GM21367 (cell line): ENCODE measurements around the gene CDK5RAP2.
"Not testable (repeated sequence)": the region's sequence is repeated elsewhere in the genome, so short reads cannot be mapped to it uniquely, and the experiment has no call there.

Experiments used
- ATAC-seq: cut with Tn5 transposase; IDR thresholded peaks from one replicate; pipeline ENCODE4 v1.9.1; 2021; ENCODE audit not compliant: unreplicated experiment

Gene CDK5RAP2

DNA sequence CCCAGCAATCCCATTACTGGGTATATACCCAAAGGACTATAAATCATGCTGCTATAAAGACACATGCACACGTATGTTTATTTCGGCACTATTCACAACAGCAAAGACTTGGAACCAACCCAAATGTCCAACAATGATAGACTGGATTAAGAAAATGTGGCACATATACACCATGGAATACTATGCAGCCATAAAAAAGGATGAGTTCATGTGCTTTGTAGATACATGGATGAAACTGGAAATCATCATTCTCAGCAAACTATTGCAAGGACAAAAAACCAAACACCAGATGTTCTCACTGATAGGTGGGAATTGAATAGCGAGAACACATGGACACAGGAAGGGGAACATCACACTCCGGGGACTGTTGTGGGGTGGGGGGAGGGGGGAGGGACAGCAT, 64.0 kb downstream of the CDK5RAP2 start:
- not testable (repeated sequence) for ATAC-seq

DNA sequence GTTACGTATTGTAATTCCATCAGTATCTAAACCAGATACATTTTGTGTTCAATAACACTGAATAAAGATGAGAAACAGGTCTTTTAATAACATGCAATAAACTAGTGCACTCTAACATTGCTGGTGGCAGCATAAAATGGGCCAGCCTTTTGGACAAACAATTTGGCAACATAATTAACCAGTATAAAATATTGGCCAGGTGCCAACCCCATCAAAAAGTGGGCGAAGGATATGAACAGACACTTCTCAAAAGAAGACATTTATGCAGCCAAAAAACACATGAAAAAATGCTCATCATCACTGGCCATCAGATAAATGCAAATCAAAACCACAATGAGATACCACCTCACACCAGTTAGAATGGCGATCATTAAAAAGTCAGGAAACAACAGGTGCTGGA, 64.5 kb downstream of the CDK5RAP2 start:
- ATAC-seq, result not testable (repeated sequence)

DNA sequence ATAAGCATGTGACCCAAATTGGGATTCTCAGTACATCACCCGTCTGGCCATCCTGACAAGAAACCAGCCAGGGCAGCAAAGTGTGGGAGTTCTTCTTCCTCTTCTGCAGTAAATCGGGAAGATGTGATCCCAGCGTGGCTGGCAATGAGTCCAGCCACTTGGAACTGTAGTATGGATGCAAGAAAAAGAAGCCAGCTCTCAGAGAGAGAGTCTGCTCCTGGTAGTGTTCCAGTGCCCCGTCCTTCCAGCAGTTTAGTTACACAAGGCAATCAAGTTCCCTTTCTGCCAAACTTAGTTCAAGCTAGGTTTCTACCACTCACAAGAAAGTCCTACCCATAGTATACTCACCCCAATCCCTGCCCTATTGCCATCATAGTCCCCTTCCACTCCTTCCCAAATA, 65.6 kb downstream of the CDK5RAP2 start:
- no peak for ATAC-seq

DNA sequence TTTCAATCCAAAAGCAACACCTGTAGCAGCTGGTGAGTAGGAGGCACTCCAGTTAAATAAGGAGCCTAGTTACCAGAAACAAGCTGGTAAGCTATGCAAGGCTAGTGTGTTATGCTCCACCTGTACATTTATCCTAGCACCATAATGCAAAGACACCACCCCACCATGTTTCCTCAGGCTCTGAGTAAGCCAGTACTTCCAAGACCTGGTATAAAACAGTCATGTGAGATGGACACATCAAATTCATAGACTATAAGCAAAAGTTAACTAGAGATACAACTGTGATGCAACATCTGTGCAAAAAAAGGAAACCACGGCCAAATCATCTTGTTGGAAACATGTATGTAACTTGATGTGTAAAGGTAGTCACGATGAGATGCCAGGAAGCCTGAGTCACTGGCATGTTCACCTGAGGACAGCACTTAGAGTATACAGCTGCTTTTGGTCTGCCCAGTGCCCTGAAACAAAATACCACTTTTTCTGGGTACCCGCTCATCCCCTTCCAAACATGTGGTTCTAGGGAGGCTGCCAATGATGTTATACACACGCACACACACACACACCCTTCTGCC, 66.1 kb downstream of the CDK5RAP2 start:
- ATAC-seq, result no peak

DNA sequence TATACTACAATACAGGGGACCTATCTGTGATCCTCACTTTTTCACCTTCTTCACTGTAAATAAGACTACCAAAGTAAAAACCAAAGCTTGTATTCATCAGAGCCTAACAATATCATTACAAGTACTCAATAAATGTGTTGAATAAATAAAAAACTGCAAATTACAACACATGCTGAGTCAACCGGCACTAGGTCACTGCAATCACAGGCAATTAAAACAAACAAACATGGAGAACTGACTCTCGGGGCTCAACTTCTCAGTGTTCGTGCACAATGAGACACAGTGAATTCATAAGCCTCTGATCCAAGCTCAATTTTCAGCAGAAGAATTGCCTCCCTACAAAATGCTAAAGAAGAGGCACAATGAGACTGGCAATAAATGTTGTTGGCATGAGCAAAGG, 69.2 kb downstream of the CDK5RAP2 start:
- ATAC-seq, result no peak

DNA sequence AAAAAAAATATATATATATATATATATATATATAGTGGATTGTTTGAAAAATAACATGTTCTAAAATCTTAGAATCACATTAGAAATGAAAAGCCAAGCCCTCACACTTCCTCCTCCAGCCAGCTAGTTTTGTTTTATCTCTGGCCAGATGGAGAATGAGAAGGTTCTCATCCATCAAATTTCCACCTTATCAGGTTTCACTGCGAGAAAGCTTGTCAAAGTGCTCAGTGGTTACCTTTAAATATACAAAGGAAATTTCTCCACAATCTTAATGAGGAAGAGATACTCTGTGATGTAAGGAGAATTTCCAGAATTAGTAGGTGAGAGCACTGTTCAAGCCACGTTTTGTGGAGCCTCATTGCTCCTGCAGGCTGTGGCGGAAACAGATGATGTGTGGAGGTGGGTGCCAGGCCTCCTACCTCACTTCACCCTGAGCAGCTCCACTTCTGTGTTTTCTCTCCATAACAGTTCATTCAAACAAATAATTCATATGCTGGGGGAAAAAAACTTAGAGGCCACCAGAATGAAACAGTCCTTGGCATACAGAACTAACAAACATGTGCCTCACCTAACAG, 71.9 kb downstream of the CDK5RAP2 start:
- ATAC-seq, result no peak

DNA sequence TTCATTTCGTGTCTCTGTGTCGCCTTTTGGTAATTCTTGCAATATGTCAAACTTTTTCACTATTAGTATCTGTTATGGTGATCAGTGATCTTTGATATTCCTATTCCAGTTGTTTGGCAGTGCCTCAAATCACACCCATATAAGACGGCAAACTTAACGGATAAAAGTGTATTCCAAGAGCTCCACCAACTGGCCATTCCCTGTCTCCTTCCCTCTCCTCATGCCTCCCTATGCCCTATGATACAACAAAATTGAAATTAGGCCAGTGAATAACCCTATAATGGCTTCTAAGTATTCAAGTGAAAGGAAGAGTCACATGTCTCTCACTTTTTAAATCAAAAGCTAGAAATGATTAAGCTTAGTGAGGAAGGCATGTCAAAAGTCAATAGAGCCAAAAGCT, 74.8 kb downstream of the CDK5RAP2 start:
- no peak for ATAC-seq

DNA sequence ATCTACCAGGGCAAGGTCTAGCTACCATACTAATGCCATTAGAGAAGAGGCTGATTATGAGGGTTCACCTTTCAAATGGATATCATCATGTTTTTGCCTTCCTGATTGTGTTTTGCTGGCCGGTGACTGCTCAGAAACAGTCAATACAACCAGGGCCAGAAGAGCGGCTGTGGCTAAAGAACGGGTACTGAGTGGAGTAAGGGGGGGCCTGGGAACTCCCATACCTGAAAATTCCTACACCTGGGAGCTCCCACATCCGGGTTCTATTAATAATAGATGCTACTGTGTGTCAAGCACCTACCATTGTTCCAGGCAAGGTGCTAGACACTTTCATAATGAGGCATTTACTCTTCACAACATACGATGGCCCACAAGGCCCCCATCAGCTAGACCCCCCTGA, 79.2 kb downstream of the CDK5RAP2 start:
- no peak for ATAC-seq

DNA sequence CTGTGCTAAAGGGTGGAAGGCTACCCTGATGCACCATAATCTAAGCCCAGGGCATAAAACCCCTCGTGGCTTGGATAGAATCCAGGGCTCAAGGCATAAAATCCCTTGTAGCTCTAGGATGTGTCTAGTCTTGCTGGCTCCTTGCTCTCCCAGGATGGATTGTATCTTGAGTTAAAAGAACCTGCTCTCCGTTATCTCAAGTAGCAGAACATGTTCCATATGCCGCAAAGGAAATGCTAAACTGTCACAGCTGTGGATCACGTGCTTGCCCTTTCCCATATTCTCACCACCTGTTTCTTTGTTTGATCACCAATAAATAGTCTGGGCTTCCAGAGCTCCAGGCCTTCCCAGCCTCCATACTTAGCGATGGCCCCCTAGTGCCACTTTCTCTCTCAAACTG, 82.1 kb downstream of the CDK5RAP2 start:
- not testable (repeated sequence) for ATAC-seq

DNA sequence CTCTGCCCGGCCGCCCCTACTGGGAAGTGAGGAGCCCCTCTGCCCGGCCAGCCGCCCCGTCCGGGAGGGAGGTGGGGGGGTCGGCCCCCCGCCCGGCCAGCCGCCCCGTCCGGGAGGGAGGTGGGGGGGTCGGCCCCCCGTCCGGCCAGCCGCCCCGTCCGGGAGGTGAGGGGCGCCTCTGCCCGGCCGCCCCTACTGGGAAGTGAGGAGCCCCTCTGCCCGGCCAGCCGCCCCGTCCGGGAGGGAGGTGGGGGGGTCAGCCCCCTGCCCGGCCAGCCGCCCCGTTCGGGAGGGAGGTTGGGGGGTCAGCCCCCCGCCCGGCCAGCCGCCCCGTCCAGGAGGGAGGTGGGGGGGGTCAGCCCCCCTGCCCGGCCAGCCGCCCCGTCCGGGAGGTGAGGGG, 83.5 kb downstream of the CDK5RAP2 start:
- not testable (repeated sequence) for ATAC-seq

DNA sequence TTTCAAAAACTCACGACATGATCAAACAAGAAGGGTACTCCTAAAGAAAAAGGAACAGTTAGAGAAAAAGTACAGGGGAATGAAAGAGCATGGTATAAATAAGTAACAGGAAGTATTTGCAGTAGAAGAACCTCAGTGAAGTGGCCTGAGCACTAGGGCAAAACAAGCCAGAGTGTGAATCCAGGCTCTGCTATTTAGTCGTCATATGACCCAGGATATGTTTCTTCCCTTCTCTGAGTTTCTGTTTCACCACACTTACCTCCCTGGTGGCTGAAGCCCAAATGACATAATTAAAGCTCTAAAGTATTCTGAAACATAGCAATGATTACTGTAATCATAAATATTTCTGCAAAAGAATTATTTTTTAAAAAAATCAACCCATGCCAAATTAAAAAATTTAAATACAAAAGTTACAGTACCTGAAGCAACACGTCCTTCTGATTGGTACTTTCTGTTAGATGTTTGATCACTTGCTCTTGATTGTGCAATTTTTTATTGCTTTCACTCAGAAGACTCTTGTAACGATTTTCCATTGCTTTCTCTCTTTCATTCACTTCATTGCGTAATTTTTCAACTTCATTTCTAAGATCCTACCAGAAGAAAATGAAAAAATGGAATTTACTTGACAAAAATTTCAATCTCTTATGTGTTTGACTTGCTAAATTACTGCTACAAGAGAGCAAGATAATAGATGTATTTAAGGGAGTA, 88.9 kb downstream of the CDK5RAP2 start:
- peak; percentile 87 for ATAC-seq

DNA sequence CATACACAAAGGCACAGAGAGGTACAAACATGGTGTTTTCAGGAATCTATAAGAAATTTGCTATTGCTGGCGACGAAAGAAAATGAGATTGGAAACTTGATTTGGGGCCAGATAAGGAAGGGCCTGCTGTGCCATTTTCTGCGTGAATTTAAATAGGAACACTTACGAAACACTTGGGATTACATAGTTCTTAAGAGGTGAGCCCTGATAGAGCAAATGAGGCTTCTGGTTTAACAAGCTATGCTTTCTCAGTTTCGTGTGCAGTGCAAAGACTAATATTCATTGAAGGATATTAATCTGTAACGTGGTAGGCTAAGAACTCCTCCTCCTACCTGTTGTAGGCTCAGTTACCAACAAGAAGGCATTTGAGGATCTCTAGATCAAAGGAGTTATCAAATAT, 93.1 kb downstream of the CDK5RAP2 start:
- ATAC-seq, result no peak

DNA sequence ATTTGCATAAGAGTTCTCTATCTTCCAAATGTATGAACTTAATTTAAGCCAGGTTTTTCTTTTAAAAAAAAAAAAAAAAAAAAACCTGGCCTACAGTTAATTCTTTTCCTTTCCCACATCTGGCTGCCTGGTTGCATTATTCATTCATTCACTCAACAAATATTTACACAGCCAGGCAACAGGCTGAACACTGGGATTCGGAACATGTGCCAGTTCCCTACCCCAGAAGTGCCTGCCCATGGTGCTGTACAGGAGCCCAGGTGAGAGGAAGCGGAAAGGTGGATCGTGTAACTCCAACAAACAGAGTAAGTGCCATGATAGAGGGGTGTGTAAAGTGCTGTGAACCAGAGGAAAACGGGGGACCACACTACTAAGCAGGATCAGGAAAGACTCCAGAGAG, 93.6 kb downstream of the CDK5RAP2 start:
- no peak for ATAC-seq

DNA sequence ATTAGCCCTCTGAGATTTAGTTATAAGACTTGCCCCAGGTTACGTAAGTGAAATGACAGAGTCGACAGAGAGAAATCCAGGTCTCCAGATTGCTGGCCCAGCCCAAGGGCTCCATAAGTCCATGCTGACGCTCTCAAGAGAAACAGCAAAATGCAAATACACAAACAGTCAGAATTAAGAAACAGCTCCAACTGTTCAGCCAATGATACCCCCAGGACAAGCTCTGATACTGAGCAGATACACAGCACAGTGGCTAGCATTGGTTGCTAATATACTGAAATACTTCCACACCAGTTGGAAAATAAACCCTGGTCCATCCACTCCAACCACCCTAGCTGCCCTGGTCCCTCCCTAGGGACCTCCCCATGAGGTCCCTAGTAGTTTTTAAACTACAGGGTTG, 94.2 kb downstream of the CDK5RAP2 start:
- ATAC-seq, result no peak

DNA sequence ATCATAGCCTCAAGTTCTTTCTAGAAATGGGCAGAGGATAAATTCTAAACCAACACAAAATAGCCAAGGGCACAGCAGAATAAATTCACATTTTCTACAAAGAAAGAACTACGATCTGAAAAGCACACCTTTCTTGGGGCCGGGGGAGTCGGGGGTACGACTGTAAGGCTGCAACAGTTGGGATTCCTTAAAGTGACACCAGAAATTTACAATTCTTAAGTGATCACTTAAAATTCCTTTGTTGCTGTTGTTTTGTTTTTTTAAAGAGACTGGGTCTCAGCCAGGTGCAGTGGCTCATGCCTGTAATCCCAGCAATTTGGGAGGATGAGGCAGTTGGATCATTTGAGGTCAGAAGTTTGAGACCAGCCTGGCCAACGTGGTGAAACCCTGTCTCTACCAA, 95.8 kb downstream of the CDK5RAP2 start:
- no peak for ATAC-seq

DNA sequence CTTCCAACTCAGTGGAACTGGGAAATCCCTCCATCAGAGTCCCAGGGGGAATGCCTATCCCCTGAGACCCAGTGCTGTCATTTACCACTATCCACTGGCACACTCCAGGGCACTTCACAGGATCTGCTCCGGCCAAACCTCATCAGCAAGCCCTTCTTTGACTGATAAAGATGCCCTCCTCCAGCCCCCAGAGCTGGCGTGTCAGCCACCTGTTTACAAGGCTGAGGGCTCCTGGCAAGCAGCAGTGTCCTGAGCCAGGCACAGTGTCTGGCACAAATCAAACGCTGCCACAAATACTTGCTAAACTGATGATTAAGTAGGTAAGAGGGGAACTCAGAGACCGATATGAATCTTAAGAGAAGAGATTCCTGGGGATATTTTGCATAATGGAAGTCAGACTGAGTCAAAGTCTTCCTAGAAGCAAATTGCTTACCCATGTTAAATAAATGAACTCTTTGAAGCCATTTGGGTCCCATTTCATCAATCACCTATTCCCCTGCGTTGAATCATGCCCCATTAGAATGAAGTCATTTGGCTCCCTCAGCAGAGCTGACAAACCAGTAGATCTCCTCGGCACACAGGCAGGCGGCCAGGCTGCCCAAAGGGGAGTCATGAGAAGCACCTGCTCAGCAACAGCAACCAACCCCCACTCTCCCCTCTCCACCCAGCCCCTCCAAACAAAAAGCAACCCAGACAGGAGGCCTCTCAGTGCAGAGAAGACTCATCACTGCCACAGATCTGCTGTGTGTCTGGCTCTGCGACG, 97.4 kb downstream of the CDK5RAP2 start:
- ATAC-seq, result no peak

DNA sequence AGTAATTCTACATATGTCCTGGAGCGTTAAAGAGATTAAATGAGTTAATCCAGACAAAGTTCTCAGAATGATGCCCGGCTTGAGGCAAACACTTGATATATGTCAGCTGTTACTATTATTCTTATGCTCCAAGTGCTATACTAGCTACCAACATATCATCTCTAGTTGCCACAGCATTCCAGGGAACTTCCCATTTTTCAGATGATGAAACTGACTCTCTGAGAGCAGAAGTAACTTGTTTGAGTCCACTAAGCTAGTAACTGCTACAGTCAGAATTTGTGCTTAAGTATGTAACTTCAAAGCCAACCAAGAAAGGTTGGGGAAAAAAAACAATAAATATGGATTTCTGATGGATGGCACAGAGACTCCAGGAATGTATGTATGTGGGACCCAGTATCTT, 98.1 kb downstream of the CDK5RAP2 start:
- ATAC-seq, result no peak

DNA sequence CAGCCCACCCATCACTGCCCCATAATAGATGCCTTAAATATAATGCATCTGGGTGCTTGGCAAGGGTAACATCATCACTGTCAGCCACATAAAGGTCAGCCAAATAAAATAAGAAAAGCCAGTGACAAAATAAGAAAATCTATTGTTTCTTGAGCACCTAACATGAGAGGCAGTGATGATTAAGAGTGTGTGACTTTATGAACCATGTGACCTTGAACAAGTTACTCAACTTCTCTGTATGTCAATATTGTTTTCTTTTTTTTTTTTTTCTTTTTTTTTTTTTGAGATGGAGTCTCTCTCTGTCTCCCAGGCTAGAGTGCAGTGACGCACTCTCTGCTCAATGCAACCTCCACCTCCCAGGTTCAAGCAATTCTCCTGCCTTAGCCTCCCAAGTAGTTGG, 98.7 kb downstream of the CDK5RAP2 start:
- ATAC-seq, result no peak

DNA sequence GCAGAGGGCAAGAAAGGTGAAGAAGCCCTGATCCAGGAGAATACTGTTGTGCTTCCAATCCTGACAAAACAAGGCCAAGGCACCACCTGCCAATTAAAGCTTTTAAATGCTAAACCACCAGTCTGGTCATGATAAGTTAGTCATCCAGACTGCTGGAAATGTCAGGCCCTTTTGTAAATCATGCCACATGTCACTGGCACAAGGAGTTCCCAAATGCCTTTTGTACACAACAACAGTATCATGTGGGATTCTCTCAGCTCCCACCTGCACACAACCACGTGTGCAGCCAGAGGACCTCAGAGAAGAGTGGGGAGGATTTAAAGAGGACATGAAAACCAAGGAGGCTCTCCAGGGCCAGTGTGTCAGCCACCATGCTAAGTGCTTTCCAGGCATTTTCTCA, 99.3 kb downstream of the CDK5RAP2 start:
- no peak for ATAC-seq

DNA sequence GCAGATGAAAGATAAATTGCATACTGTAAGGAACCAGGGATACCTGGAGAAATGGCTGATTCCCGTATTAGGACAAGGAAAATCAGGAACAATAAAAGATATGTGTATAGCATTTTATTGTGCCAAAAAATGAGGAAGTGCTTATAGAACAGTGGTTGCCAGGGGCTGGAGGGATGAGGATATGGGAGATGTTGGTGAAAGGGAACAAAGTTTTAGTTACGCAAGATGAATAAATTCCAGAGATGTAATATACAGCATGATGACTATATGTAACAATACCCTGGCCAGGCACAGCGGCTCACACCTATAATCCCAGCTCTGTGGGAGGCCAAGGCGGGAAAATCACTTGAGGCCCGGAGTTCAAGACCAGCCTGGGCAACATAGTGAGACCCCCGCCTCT, 101.8 kb downstream of the CDK5RAP2 start:
- ATAC-seq, result no peak

DNA sequence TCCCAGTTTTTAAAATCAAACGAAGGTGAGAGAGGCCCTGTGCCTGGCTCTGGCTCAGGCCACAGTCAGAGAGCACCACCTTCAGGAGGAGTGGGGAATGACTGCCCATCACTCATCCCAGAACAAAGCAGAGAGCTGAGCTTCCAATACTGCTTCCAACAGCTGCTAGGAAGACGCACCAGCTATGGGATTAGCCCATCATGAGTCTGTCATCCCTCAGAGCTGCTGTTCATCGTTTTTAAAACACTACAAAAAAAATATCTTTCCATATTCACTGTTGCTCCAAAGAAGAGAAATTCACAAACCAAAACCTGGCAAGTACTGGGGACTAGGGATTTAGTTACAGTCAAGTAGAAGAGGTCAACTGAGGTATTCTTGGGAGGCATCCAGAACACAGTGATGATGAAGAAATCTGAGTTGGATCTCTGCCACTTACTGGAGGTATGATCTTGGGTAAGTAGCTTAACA, 102.4 kb downstream of the CDK5RAP2 start:
- peak; percentile 75 for ATAC-seq

DNA sequence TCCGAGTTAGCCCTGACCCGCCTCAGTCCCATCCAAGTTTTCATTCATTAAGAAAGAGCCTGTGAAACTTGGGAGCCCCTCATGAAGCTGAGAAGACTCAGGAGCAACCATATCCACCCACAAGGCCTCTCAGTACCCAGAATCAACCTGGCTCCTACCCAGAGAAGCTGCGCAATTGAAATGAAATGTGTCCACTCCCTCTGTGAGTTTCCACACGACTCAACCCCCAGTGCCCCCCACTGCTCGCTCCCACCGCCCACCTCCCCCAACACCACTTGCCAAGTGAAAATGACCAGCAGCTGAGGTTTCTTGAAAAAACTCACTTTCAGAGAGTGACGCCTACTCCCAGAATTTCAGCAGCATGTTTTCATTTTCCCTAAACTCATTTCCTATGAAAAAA, 104.6 kb downstream of the CDK5RAP2 start:
- no peak for ATAC-seq
